Fibroblast of skin of right quadriceps (primary cell): ENCODE data around the gene BRINP3.
A peak's percentile ranks its signal among the peaks of the same experiment; 100 is the strongest.

Experiments used
- DNase-seq: peaks from one replicate; pipeline ENCODE4 v3.0.0-alpha.2; 2013

Gene BRINP3

DNA sequence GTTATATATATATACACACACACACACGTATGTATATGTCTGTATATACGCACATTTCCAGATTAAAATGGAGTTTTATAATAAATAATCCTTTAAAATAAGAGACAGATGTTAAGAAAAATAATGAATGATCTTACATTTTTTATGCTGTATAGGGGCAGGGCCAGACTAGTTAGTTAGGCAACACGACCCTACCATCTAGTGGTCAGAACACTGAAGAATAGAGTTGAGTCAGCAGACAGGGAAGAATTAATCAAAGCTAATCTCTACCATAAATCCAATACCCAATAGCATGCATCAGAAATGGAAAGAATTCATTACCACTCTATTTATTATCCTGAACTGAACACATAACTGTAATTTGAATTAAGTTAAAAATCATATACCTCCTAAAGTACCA is 156.7 kb downstream of the BRINP3 start:
- peak; percentile 36 for DNase-seq

DNA sequence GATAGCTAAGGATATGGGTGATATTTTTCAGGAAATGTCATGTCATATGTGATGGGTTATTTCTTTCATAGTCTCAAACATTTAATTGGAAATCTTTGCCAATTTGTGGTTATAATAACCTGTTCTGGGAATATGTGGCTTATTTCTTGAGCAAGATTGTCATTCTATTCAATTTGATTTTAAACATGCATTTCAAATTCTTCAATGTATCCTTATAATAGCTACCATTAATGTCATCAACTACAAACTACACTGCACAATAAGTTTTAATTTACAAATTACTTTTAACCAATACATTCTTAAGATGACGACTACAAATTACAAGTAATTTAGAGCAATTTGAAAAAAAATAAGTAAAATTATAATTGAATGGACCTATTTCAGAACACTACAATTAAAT is 164.9 kb downstream of the BRINP3 start:
- no peak for DNase-seq

DNA sequence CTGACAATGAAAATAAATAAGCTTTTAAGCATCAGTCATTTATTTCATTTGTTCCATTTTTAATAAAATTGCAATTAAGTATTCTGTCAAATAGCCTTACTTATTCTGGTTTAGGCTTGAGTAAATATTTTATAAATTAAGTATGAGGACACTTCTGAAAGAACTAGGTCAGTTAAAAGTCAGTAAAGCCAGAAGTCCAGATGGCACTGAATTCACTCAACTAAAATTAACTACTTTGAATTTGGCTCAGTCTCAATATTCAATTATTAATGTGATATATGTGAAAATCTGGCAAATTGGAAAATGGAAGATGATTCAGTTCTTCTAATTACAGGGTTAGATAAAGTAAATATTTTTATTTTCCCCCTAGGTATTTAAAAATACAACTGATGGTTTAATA is 174.2 kb downstream of the BRINP3 start:
- no peak for DNase-seq

DNA sequence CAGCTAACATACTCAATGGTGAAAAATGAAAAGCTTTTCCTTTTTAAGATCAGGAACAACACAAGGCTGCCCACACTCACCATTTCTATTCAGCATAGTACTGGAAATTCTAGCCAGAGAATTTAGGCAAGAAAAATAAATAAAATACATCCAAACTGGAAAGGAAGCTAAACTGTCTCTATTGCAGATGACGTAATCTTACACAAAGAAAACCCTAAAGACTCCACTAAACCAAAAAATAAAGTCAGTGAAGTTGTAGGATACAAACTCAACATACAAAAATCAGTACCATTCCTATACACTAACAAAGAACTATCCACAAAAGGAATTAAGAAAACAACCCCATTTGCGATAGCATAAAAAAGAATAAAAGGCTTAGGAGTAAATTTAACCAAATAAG is 181.2 kb downstream of the BRINP3 start:
- no peak for DNase-seq

DNA sequence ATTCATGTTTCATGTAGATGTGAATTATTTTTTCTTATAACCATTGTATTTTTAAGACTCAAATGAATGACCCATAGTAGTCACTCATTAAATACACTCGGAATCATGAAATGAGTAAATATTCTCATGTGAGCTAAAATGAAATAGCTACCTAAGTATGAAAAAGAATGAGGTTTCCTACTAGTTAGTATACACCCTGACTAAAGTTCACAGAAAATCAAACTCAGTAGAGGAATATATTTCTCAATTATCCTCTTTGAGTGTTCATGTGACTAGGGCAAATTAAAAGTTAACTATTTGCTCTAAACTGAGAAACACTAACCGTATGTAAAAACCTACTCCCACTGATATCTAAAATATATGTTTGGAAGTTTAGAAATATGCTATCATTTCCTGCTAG is 187.8 kb downstream of the BRINP3 start:
- no peak for DNase-seq

DNA sequence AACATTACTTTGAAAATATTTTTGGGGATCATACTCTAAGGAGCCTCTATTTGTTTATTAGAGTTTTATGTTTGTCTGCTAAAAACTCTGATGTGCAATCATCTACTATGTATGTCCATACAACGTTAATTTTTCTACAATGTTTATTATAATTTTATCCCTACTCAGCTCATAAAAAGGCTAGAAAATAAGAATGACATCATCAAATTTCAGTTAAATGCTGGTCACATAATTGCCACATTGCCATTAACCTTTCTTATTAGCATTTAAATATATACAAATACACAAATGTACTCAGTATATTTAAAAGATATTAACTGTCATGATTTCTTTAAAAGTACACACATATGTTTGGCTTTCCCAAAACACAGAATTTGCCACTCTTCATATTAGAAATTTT is 191.6 kb downstream of the BRINP3 start:
- no peak for DNase-seq

DNA sequence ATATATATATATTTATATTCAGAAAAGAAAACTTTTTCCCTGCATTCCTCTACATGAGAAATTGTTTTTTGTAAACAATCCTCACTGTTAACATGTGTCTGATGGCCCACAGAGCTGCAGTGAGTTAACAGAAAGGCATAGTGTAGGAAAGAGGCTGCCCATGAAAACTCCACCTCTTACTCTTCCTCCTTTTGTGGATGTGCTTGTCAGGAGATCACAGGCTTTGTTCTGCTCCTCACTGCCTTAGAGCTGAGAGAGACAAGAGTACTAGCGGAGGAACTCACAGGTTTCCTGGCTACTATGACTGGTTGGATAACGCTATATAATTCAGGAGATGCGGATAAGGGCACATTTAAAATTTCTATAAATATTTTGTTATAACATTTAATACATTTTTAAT is 200.6 kb downstream of the BRINP3 start:
- DNase-seq, result no peak

DNA sequence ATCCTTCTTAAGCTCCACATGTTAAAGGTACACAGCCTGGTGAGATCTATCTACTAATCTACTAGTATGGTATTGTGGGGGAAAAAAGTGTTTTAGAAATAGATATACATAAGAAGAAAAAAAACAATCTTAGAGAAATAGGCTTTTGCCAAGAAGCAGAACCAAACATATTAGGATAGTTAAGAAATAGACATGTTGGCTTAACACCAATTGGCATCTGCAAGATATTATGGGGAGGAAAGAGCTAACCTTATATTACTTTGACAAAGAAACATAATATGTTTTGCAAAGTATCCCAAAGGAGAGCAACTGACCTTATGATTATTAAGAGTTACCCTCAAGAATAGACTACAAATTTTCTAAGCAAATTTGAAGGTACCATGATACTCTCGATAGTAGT is 202.9 kb downstream of the BRINP3 start:
- no peak for DNase-seq

DNA sequence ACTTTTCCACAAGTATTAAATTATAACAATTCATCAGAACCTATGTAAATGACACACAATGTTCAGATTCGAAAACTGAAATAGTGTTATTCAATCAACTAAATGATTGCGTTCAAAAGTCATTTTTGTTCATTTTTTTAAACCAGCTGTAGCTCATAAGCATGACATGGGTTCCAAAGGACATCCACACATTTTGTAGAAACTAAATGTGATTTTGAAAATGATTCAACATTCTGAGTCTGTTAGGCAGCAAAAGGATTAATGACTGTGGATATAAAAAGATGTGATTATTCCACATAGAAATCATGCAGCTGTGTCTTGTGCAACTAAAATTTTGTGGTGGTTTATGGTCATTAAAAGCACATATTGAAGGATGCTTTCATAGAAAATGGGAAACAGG is 204.5 kb downstream of the BRINP3 start:
- no peak for DNase-seq

DNA sequence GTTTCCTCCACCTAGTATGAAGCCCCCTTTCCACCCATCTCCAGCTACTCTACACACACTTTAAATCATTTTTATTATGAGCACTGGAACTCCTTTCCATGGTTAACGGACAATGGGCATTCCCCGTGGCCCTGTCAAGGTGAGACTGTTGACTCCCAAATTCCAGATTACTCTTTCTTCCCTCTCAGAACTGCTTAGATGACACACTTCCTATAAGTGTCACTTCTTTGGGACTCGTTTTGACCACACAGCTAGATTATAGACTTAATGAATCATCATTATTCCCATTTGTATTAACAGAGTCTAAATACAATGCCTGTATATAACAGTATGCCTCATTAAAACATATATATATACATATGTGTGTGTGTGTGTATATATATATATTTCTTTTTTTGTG is 215.1 kb downstream of the BRINP3 start:
- DNase-seq, result no peak

DNA sequence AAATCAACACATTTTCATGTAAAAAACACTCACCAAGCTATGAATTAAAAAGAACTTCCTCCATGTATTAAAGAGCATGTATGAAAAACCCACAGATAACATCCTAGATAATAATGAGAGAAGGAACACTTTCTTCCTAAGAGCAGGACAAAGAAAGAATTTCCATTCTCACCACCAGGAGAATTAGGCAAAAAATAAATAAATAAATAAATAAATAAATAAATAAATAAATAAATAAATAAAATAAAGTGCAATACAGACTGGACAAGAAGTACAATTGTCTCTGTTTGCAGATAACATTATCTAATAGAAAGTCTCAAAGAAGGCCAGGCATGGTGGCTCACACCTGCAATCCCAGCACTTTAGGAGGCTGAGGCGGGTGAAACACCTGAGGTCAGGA is 218.2 kb downstream of the BRINP3 start:
- DNase-seq, result no peak

DNA sequence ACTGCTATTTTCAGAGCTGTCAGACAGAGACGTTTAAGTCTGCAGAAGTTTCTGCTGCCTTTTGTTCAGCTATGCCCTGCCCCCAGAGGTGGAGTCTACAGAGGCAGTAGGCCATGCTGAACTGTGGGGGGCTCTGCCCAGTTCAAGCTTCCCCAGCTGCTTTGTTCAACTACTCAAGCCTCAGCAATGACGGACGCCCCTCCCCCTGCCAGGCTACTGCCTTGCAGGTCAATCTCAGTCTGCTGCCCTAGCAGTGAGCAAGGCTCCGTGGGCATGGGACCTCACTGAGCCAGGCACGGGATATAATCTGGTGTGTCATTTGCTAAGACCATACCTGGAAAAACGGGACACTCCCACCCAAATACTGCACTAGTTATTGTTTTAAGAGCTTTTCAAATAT is 219.7 kb downstream of the BRINP3 start:
- DNase-seq, result no peak

DNA sequence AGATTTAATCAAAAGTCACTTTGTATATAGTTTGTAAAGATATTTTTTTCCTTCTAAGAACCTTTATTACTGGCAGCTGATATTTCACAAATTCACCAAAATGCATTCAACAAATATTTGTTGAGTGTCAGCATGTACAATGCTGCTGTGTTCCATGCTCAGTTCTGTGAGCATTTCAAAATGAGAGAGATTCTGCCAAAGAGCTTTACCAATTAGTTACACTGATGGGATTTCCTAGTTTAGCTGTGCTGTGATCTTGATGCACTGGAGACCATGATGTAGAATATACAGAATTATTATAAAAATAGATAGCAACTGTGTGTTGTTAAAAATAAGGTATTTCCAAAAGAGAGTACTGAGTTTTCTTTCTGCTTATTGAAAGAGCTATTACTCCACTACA is 225.6 kb downstream of the BRINP3 start:
- no peak for DNase-seq

DNA sequence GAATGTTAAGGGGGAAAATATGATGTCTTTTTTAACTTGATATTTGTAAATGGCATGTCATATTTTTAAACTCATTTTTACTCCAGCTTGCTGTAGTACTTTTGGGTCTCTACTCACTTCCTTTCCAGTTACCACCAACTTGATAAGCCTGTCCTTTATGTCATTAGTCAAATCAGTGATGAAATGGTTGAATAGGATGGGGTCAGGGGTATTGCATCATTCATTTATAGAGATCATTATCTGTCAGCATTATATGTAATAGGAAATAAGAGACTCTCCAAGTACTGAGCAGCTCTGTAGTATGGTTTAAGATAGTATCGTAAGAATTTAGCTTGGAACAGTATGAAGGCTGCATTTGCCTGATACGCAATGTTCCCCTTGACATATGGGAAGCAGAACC is 227.3 kb downstream of the BRINP3 start:
- DNase-seq, result no peak

DNA sequence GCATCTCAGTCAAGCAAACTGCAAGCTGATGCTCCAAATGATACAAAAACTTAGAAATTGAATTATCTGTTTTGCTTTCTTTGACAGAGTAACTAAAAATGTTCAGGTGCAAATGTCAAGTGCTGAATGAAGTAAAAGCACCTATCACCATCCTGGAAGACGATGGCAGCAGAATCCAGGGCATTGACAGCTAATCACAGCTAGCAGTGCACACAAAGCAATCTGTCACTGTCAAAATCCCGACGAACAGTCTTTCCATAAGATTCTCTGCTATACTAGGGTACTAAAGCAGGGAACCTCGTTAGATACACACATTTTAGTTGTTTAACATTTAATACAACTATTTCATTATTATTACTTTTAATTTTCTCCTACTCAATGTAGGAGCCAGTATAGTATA is 233.3 kb downstream of the BRINP3 start:
- DNase-seq, result no peak

DNA sequence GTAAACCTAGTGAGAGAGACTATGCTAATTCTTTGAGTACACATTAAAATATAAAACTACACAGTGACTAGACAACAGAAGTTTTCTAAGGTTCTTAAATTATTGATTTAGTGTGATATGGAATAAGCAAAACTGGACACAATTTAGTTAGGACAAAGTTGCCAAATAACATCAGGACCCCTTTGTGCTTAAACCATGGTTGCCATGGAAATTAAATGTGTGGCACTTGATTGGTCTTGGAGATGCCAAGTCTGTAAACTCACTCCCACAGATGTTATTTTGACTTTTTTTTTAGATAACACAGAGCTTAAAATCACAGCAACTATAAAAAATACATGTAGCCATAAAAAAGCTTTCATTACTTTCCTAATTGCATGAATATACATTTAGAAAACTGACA is 234.6 kb downstream of the BRINP3 start:
- no peak for DNase-seq

DNA sequence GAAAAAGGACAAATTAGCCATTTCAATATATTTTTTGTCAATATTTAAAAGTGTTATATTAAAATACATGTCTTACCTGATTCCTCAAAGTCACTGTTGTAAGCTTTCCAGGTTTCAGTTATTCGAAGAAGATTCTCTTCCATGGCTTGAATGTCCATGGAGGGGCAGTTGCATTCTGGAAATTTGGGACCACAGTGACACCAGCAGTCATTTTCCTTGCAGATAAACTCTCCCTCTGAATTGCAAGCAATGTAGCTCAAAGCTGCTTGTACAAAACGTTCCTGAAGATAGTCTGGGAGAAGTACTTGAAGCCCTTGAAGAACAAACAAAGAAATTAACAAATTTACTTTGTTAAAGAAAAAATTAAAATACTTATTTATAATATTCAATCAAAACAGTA is 251.7 kb downstream of the BRINP3 start:
- no peak for DNase-seq

DNA sequence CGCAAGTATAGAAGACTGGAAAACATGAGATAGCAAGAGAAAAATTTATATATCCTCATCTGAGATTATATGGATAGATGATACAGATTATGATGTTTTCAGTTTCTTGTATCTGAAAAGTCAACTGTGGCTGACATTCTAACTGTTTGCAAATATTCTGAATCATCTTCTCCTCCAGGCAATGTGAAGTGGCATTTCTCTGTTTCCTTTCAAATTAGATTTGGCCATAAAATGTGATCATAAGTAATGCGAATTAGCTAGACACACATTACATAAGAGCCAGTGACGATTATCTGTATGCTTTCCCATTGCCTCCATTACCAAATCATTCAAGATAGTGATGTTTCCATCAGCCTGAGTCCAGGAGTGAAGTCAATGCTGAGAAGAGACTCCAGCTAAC is 265.2 kb downstream of the BRINP3 start:
- no peak for DNase-seq

DNA sequence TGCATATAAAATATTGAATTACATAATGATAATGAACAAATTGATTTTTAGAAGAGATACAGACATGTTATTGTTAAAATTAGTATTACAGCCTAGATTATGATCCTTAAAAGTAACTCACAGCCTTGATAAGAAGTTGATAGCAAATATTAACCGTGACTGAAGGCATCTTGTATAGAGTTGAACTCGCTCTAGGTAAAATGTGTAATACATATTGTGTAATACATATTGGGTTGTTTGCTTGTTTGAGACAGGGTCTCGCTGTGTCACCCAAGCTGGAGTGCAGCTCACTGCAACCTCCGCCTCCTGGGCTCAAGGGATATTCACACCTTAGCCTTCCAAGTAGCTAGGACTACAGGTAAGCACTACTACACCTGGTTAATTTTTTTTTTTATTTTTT is 269.9 kb downstream of the BRINP3 start:
- DNase-seq, result no peak

DNA sequence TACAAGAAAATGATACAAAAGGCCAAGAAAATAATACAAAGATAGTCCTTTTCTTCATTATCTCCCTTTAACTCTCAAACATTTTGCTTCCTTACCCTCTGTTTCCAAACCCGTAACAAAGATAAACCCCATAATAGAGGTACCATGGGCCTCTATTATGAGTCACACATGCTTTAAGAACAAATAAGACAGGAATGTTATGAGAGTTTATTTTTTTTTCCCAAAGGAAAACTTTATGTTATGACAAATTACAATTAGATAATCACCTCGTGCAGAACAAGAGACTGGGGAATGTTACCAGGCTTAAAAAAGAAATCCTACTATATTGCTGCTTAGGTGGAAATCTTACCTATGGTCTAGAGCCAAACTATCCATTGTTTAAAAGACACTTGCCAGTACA is 272.0 kb downstream of the BRINP3 start:
- DNase-seq, result peak; percentile 25

DNA sequence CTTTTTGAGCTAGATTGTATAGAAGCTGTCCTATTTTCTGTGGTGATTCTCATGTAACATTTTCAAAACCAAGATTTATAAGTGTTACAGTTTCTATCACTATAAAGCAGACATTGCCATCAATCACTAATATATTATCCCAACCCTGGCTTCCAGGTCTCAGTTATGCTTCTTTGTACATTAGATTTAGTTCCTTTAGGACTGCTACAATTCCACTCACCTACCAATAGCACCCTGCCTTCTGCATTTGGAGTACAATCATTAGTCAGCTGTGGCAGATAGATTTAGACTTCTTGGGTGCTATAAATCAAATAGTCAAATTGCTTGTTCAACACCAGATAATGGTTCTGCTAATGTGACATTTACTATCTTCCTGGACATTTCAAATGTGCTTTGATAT is 281.6 kb downstream of the BRINP3 start:
- DNase-seq, result no peak

DNA sequence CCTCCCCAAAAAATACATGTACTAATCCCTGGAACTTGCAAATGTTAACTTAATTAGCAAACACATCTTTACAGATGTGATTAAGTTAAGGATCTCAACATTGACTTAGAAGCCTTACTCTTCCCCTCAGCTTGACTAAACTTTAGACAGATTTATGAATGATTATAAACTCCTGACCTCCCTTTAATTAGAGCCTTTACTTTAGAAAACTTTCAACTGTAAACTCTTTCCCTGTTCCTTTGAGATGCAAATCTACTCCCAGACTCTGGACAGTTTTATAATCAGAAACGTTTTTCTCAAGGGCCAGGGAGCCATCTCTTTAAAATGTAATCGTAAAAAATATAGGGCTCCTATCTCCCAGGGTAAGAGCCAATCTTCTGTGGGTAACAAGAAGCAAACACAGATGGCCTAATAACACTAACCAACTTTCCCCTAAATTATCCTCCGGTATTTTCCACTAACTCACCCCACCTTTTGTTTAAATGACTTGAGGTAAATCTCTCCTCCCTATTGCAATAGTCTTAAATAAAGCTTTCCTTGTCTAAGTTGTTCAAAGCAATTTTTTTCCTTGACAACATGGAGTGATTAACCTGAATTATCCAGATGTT is 284.1 kb downstream of the BRINP3 start:
- no peak for DNase-seq

DNA sequence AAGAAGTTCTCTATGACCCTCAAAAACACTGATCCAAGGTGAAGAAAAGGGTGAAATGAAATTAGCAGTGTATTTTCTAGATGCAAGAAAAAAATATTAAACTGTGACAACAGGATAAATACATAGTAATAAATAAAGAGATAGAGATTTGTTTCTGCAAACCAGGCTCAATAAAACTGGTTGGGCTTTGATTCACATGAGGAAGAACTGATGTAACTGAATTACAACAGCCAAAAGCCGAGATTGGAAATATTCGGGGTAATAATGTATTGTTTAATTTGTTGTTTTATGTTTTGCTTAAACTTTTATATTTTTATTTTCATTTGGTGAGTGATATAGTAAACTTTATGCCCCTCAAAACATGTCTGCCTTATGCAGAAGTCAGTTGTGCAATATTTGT is 285.0 kb downstream of the BRINP3 start:
- DNase-seq, result no peak

DNA sequence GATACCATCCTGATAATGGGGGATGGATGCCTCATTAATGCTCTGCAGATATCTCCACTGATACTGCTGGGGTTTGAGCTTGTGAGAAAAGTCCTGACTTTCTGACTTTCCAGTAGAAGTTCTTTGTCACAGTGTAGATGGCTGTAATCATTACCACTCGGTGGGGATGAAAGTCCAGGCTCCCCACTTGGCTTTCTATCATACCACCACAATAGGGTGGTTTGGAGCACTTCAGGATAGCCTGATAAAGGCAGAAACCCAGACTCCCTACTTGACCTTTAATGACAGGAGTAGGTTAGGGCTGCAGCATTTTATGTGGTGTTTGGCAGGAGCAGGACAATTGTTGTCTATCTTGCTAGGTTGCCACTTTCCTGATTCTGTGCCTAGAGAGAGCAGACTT is 294.1 kb downstream of the BRINP3 start:
- no peak for DNase-seq

DNA sequence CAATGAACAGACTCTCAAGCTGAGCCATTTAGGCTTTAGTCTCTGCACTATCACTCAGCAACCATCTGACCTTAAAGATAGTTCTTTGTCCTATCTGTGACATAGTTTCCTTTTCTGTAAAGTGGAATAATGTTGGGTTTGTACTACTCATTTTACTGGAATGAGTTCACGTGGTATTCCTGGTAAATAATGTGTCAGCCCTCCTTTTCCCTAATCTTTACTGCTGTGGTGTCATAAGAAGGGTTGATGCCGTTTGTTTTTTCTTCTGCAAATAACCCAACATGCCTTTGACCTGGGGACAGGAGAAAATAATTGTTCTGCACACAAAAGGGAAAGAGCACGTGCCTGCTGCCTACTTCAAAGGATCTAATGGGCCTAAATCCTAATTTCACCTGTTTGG is 297.8 kb downstream of the BRINP3 start:
- peak; percentile 35 for DNase-seq

DNA sequence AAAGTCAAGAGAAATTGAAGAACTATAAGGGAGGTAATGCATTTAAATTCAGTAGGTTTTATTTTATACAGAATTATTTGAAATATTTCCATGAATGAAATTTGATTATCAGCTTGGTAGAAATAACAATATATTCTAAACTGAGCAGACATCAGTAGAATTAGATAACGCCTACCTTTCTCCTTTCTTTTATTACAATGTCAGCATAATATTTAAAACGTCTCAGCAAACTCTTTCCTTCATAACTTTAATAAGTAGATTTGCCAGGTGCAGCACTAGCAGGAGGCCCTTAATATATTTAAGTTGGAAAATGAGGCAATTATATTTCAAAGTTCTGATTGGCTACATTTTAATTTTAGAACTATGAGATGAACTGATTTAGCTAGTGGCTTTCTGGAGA is 298.8 kb downstream of the BRINP3 start:
- no peak for DNase-seq
